Stimulated activated CD8-positive, alpha-beta memory T cell treated with anti-CD3 and anti-CD28 coated beads, Interleukin-7, amount 100 ng/mL, for 48 hours (primary cell): ENCODE results near the gene SLC35B2.

ENCODE experiments used
- DNase-seq, 2 donors: peaks; one replicate each; pipeline ENCODE4 v3.0.0-alpha.2; 2020; ENCODE audit warnings: low read depth in 1 of 2; ENCODE audit errors: extremely low read depth in 1 of 2

SLC35B2 gene

GRCh38 chr6:44222486-44223318 is 34.6 kb downstream of the SLC35B2 start:
- no peak for DNase-seq

GRCh38 chr6:44221961-44222335 is 35.4 kb downstream of the SLC35B2 start:
- no peak for DNase-seq

- DNase-seq, result peak in 1 of 2 donors; percentile 65
Measured at GRCh38 chr6:44221291-44221960, 35.9 kb downstream of the SLC35B2 start.

- DNase-seq, result no peak
Measured at GRCh38 chr6:44220913-44221290, 36.4 kb downstream of the SLC35B2 start.

- DNase-seq, result no peak
Measured at GRCh38 chr6:44219815-44220784, 37.2 kb downstream of the SLC35B2 start.

GRCh38 chr6:44219053-44219814 is 38.1 kb downstream of the SLC35B2 start:
- DNase-seq, result no peak

- DNase-seq, result no peak
Measured at GRCh38 chr6:44217332-44218143, 39.8 kb downstream of the SLC35B2 start.

GRCh38 chr6:44216677-44217331 is 40.5 kb downstream of the SLC35B2 start, which contains the start of gene MYMX:
Gene MYMX (plus strand): TSS chr6:44216926. CDS start chr6:44217472, 546 bp downstream.
- no peak for DNase-seq

GRCh38 chr6:44214307-44214706 is 43.0 kb downstream of the SLC35B2 start:
- DNase-seq, result no peak

GRCh38 chr6:44211284-44211683 is 46.0 kb downstream of the SLC35B2 start:
- DNase-seq, result no peak

GRCh38 chr6:44207966-44208365 is 49.4 kb downstream of the SLC35B2 start:
- no peak for DNase-seq
